ENCODE data around the gene NFKBIE.

Gene NFKBIE

GRCh38 chr6:44297063-44298038, 32.0 kb upstream of the NFKBIE start:
- DNase-seq (ENCODE audit: low read depth) = no peak

- DNase-seq (ENCODE audit: low read depth) = no peak
Observed at GRCh38 chr6:44294832-44295791, 29.8 kb upstream of the NFKBIE start.

GRCh38 chr6:44292661-44293365, 27.5 kb upstream of the NFKBIE start:
- DNase-seq (ENCODE audit: low read depth) = no peak

GRCh38 chr6:44291841-44292240, 26.5 kb upstream of the NFKBIE start:
- DNase-seq (ENCODE audit: low read depth) = no peak

GRCh38 chr6:44289726-44290260, 24.4 kb upstream of the NFKBIE start:
- DNase-seq (ENCODE audit: low read depth) = no peak

GRCh38 chr6:44286747-44287146, 21.4 kb upstream of the NFKBIE start:
- DNase-seq (ENCODE audit: low read depth) = no peak

GRCh38 chr6:44286285-44286565, 20.9 kb upstream of the NFKBIE start:
- DNase-seq (ENCODE audit: low read depth) = no peak

GRCh38 chr6:44285552-44286284, 20.4 kb upstream of the NFKBIE start:
- no peak for DNase-seq (ENCODE audit: low read depth)

- no peak for DNase-seq (ENCODE audit: low read depth)
Observed at GRCh38 chr6:44284867-44285266, 19.5 kb upstream of the NFKBIE start.

- DNase-seq (ENCODE audit: low read depth) = no peak
Observed at GRCh38 chr6:44284121-44284520, 18.8 kb upstream of the NFKBIE start.

GRCh38 chr6:44278774-44279697, 13.7 kb upstream of the NFKBIE start:
- DNase-seq (ENCODE audit: low read depth) = no peak

- DNase-seq (ENCODE audit: low read depth) = no peak
Observed at GRCh38 chr6:44278315-44278714, 13.0 kb upstream of the NFKBIE start.

- no peak for DNase-seq (ENCODE audit: low read depth)
Observed at GRCh38 chr6:44277763-44278162, 12.4 kb upstream of the NFKBIE start.

- no peak for DNase-seq (ENCODE audit: low read depth)
Observed at GRCh38 chr6:44276667-44277640, 11.6 kb upstream of the NFKBIE start.

- DNase-seq (ENCODE audit: low read depth) = no peak
Observed at GRCh38 chr6:44275749-44276648, 10.6 kb upstream of the NFKBIE start.

GRCh38 chr6:44275271-44275748, 10.0 kb upstream of the NFKBIE start:
- DNase-seq (ENCODE audit: low read depth) = no peak

- DNase-seq (ENCODE audit: low read depth) = no peak
Observed at GRCh38 chr6:44273617-44274016, 8.3 kb upstream of the NFKBIE start.

Data from non-pigmented ciliary epithelial cell (primary cell).